SK-N-MC (cell line): ENCODE data around the gene SLC52A3.

Experiments
- EZH2 ChIP-seq: fragments of 200-600 bp; sonication (generic); IDR thresholded peaks from one replicate; pipeline ENCODE4 v1.6.1; 2017; ENCODE audit warnings: antibody characterized with exemption
- POLR2AphosphoS5 ChIP-seq: IDR thresholded peaks from 2 replicates; pipeline ENCODE4 v1.6.1; 2012; ENCODE audit warnings: mild to moderate bottlenecking, low read depth, low read length, borderline replicate concordance

- TF ChIP-seq POLR2AphosphoS5 = no peak
- no peak for TF ChIP-seq EZH2
Observed at GRCh38 chr20:801678-802077, 33.4 kb upstream of the SLC52A3 start.
